ENCODE data around the gene EDN3.

The EDN3 gene

GRCh38 chr20:59300333-59301081, at the start of gene EDN3:
Gene EDN3, plus strand, starts transcription at chr20:59300611. Its CDS starts 202 bp downstream, at chr20:59300813.
- DNase-seq (ENCODE audit: low read depth in 2 of 2), result no peak

GRCh38 chr20:59253325-59253724, 47.1 kb upstream of the EDN3 start:
- DNase-seq (ENCODE audit: low read depth in 2 of 2), result no peak

- peak in 1 of 2 donors; percentile 5 for DNase-seq (ENCODE audit: low read depth in 2 of 2)
Observed at GRCh38 chr20:59253779-59254319, 46.6 kb upstream of the EDN3 start.

- no peak for DNase-seq (ENCODE audit: low read depth in 2 of 2)
Observed at GRCh38 chr20:59255256-59255655, 45.2 kb upstream of the EDN3 start.

GRCh38 chr20:59258221-59258621, 42.2 kb upstream of the EDN3 start:
- no peak for DNase-seq (ENCODE audit: low read depth in 2 of 2)

- no peak for DNase-seq (ENCODE audit: low read depth in 2 of 2)
Observed at GRCh38 chr20:59259946-59260345, 40.5 kb upstream of the EDN3 start.

- DNase-seq (ENCODE audit: low read depth in 2 of 2), result no peak
Observed at GRCh38 chr20:59265298-59265697, 35.1 kb upstream of the EDN3 start.

- no peak for DNase-seq (ENCODE audit: low read depth in 2 of 2)
Observed at GRCh38 chr20:59268870-59269269, 31.5 kb upstream of the EDN3 start.

GRCh38 chr20:59269411-59270025, 30.9 kb upstream of the EDN3 start:
- no peak for DNase-seq (ENCODE audit: low read depth in 2 of 2)

GRCh38 chr20:59270380-59270779, 30.0 kb upstream of the EDN3 start:
- DNase-seq (ENCODE audit: low read depth in 2 of 2), result no peak

GRCh38 chr20:59273739-59274357, 26.6 kb upstream of the EDN3 start:
- DNase-seq (ENCODE audit: low read depth in 2 of 2), result no peak

GRCh38 chr20:59276938-59277337, 23.5 kb upstream of the EDN3 start:
- no peak for DNase-seq (ENCODE audit: low read depth in 2 of 2)

GRCh38 chr20:59284470-59284869, 15.9 kb upstream of the EDN3 start:
- DNase-seq (ENCODE audit: low read depth in 2 of 2), result no peak

- DNase-seq (ENCODE audit: low read depth in 2 of 2), result no peak
Observed at GRCh38 chr20:59289994-59290393, 10.4 kb upstream of the EDN3 start.

GRCh38 chr20:59291740-59292383, 8.5 kb upstream of the EDN3 start:
- no peak for DNase-seq (ENCODE audit: low read depth in 2 of 2)

- DNase-seq (ENCODE audit: low read depth in 2 of 2), result no peak
Observed at GRCh38 chr20:59295531-59295930, 4.9 kb upstream of the EDN3 start.

- no peak for DNase-seq (ENCODE audit: low read depth in 2 of 2)
Observed at GRCh38 chr20:59297686-59298085, 2.7 kb upstream of the EDN3 start.

GRCh38 chr20:59299945-59300332, 472 bp upstream of the EDN3 start:
- no peak for DNase-seq (ENCODE audit: low read depth in 2 of 2)

GRCh38 chr20:59301343-59302007, 1.1 kb downstream of the EDN3 start:
- no peak for DNase-seq (ENCODE audit: low read depth in 2 of 2)

- no peak for DNase-seq (ENCODE audit: low read depth in 2 of 2)
Observed at GRCh38 chr20:59305908-59306655, 5.7 kb downstream of the EDN3 start.

GRCh38 chr20:59307270-59307669, 6.9 kb downstream of the EDN3 start:
- DNase-seq (ENCODE audit: low read depth in 2 of 2), result no peak

Data from stimulated activated CD8-positive, alpha-beta memory T cell treated with anti-CD3 and anti-CD28 coated beads, Interleukin-15, amount 100 ng/mL, for 4 hours (primary cell).